Activated naive CD8-positive, alpha-beta T cell treated with anti-CD3 and anti-CD28 coated beads, Interleukin-2, amount 50 U/mL, for 16 hours (primary cell): ENCODE results near the gene RBM42.
"Not testable (repeated sequence)": the region's sequence is repeated elsewhere in the genome, so short reads cannot be mapped to it uniquely, and the experiment has no call there.

Source experiments
- DNase-seq: peaks from one replicate; pipeline ENCODE4 v3.0.0-alpha.2; 2020; ENCODE audit warnings: low read depth, low spot score

Gene RBM42

DNA sequence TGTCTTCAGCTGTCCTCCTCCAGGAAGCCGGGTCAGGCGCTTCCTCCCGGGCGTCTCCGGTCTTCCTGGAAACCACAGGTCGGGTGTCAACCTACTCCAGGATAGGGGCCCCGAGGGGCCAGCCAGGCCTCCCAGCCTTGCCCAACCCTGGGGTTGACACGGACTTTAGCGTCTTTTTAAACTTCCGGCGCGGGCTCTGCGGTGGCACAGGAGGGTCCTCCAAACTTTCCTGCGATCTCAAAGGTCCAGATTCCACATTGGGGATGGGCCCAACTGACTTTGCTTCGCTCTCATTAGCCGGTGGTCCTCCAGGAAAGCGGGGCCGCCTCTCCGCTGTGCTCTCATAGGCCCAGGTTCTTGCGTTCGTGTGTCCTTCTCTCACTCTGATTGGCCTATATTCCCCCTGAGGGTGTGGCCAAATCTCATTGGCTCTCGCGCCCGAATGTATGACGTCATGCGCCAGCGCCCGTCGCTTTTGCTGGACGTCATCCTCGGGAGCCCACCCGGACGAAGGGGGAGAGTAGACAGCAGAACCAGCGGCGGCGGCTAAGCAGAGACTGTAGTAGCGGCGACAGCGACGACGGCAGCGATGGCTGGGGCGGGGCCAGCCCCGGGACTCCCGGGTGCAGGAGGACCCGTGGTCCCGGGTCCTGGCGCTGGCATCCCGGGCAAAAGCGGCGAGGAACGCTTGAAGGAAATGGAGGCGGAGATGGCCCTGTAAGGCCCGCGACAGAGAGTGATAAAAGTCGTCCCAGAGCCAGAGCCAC, at the start of gene RBM42:
TSS of gene RBM42 (plus strand) at position 472 of the 767 bp plus-strand sequence. CDS start at position 590, 118 bp downstream.
- peak; percentile 94 for DNase-seq

DNA sequence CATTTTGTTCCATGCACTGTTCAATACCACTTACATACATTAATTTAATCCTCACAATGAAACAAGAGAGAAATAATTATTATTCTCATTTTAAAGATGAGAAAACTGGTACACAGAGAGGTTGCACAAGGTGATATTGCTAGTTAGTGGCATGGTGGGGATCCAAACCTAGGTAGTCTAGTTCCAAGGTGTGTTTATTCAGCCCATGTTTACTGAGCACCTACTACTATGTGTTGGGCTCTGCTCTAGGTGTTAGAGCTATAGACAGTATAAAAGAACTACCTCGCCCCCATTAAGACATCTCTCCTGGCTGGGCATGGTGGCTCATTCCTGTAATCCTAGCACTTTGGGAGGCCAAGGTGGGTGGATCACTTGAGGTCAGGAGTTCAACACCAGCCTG, 46.1 kb upstream of the RBM42 start:
- DNase-seq: no peak

DNA sequence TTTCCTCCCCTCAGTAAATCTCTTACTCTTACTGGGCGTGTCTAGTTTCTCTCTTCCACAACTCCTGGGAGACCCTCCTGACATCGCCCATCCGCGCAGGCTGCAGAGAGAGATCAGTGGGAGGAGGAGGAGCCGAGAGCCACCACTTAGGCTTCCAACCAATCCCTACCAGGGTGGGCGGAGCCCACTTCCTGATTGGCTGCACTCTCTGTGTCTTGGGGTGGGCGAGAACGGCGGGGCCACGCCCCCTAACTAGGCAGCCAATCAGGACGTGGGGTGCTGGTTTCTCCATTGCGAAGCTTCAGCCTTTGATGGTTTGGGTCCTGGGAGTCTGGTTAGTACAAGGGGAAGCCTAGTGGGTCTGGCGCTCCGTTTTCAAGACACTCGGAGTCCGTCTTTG, 43.0 kb upstream of the RBM42 start, which contains the start of gene PMIS2:
TSS of gene PMIS2 (plus strand) at position 326 of the 400 bp plus-strand sequence. CDS start 87 bp downstream, outside the sequence.
- DNase-seq: no peak

DNA sequence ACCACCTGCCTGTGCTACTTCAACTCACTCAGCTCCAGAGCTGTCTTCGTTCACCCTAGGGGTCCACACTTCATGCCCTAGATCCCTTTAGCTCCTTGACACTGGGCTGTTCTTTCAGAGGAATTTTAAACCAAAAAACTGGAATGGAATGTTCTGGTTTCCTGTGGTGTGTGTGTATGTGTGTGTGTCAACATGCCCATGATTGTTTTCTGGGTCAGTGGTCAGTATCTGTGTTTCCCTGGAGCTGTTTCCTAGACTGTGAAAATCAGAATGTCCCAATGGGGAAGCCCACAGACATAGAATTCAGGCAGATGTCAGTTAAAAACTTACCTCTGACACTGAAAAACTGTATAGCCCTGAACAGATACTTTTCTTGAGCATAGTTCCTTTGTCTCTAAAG, 41.5 kb upstream of the RBM42 start:
- no peak for DNase-seq

DNA sequence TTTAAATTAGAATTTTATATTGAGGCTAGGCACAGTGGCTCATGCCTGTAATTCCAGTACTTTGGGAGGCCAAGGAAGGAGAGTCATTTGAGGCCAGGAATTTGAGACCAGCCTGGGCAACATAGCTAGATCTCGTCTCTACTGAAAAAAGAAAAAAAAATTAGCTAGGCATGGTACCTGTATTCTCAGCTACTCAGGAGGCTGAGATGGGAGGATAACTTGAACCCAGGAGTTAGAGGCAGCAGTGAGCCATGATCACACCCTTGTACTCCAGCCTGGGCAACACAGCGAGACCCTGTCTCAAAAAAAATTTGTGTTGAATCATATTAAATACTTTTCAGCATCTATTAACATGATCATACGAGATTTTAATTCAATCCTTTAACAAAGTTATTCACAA, 38.0 kb upstream of the RBM42 start:
- DNase-seq: no peak

DNA sequence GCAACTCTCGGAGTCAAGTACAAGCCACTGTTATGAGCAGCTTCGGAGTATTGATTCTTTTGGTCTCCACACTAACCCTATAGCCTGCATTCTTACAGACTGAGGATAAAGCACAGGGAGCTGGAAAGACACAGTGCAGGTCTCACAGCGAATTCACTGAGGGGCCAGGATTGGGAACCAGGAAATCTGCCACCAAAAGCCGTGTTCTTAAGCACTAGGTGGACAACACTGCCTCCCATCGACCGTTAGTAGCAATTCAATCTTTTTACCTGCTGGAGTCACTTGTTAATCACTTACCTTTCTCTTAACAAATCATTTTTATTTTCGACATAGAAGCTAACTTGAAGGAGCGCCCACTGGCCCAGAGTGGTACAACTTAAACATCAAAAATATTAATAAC, 36.6 kb upstream of the RBM42 start:
- DNase-seq: no peak

- not testable (repeated sequence) for DNase-seq
Measured at GRCh38 chr19:35595026-35595425, 33.8 kb upstream of the RBM42 start.

GRCh38 chr19:35595928-35596327, 32.9 kb upstream of the RBM42 start:
- no peak for DNase-seq

DNA sequence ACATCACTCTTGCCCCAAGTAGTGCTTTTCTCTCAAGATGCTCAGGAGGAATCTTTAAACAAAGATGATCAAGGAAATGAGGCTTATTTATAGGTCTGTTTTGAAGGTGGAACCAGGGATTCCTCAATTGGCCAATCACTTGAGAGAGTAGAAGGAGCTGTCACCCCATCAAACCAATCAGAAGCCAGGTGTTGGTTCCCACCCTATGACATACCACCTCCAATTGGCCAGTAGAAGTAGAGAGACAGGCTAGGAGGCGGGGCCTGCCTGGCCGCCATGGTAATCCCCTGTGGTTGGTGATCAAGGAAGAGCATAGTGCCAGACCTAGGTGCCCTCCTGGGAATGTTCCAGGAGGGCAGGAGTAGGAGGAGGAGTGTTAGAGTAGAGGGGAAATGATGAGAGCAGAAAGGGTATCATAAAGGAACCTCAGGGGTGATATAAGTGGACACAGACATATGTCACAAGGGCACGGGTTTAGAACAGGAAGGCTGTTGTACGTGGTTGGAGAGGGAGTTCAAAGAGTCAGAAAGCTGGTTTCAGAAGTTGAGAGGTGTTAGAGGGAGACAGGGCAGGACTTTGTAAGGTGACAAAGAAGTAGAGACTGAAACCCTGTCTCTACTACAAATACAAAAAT, 32.4 kb upstream of the RBM42 start:
- DNase-seq: no peak

DNA sequence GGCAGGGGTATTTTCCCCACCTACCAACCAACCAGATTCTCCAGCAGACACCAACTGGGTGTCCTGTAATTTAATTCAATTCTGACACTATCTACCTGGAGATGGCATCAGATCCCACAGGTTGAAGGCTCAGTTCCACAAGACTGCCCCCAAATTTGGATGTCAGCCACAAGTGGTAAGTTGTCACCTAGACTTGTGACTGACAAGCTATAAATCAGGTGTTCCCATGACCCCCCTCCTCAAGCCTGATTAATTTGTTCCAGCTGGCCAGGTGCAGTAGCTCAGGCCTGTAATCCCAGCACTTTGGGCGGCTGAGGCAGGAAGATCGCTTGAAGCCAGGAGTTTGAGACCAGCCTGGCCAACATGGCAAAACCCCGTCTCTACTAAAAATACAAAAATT, 26.9 kb upstream of the RBM42 start:
- no peak for DNase-seq

- DNase-seq: not testable (repeated sequence)
Measured at GRCh38 chr19:35604436-35604835, 24.4 kb upstream of the RBM42 start.

GRCh38 chr19:35607170-35607569, 21.7 kb upstream of the RBM42 start:
- not testable (repeated sequence) for DNase-seq

DNA sequence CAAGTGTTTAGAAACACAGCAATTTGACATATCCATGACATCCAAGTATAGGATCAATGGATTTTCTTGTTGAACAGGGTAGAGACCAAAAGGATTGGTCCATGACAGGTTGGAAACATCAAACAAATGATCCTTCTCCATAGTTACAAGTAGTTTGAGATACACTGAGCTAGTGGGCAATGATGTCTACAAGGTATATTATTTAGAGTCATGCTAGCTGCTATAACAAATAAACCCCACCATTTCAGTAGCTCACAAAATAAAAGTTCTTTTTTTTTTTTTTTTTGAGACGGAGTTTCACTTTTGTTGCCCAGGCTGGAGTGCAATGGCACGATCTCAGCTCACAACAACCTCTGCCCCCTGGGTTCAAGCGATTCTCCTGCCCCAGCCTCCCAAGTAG, 21.2 kb upstream of the RBM42 start:
- no peak for DNase-seq

- DNase-seq: no peak
Measured at GRCh38 chr19:35608251-35608650, 20.6 kb upstream of the RBM42 start.

- no peak for DNase-seq
Measured at GRCh38 chr19:35609851-35610353, 18.9 kb upstream of the RBM42 start.

DNA sequence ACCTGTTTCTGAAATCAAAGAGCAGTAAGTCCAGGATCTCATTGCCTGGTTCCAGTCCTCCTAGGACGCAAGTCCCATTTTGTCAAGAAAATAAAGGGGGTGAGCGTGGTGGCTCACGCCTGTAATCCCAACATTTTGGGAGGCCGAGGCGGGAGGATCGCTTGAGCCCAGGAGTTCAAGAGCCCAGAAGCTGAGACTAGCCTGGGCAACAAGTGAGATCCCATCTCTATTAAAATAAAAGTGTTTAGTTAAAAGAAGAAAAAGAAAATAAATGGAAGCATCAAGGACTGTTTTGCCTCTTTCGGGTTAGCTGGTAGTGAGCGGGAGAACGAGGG, 16.6 kb upstream of the RBM42 start:
- DNase-seq: no peak

- DNase-seq: peak; percentile 90
Measured at GRCh38 chr19:35612559-35613321, 16.1 kb upstream of the RBM42 start, which contains the start of gene HAUS5. Gene HAUS5, plus strand, starts transcription at chr19:35612735. Its CDS starts 60 bp downstream, at chr19:35612795.

- no peak for DNase-seq
Measured at GRCh38 chr19:35613574-35613973, 15.3 kb upstream of the RBM42 start.

DNA sequence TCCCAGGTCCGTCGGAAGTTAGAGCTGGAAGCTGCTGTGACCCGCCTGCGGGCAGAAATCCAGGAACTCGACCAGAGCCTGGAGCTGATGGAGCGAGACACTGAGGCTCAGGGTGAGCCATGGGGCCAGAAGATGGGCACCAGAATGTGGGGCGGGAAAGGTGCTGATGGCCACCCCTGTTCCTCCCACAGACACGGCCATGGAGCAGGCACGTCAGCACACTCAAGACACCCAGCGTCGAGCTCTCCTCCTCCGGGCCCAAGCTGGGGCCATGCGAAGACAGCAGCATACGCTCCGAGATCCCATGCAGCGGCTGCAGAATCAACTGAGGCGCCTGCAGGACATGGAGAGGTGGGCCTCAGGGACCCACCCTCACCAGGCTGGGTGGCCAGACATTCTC, 13.8 kb upstream of the RBM42 start:
- DNase-seq: no peak

GRCh38 chr19:35618857-35619256, 10.0 kb upstream of the RBM42 start:
- DNase-seq: no peak

DNA sequence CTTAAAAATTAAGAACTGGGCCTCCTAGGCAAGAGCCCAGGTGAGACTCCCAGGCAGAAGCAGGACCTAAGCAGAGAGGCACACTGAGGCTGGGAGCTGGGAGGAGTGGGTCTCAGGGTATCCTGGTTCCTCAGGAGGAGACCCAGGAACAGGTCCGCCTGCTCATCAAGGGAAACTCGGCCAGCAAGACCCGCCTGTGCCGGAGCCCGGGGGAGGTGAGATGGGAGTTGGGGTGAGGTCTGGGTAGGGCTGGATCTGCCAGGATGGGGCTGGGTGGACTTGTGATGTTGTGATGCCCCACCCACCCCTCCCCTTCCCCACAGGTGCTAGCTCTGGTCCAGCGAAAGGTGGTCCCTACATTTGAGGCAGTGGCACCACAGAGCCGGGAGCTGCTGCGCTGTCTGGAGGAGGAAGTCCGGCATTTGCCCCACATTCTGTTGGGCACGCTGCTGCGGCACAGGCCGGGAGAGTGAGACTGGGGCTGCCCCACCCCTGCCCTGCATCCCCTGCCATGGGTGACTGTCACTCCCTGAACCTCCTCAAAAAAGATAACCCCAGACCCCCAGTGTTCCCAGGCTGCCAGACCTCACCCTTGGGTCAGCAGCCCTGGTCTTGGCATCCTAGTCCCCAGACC, 9.4 kb upstream of the RBM42 start:
- DNase-seq: no peak

- no peak for DNase-seq
Measured at GRCh38 chr19:35620001-35620400, 8.8 kb upstream of the RBM42 start.
